Activated naive CD8-positive, alpha-beta T cell treated with anti-CD3 and anti-CD28 coated beads, Interleukin-2, amount 50 U/mL, for 24 hours (primary cell): ENCODE measurements around the gene SERPINA6.
A peak's percentile ranks its signal among the peaks of the same experiment; 100 is the strongest.
"Not testable (repeated sequence)": the region's sequence is repeated elsewhere in the genome, so short reads cannot be mapped to it uniquely, and the experiment has no call there.

Experiments
- ATAC-seq: fragments of 150-1000 bp; cut with Tn5 transposase; one replicate; pipeline ENCODE4 v1.10.0; 2021
- DNase-seq: peaks from one replicate; pipeline ENCODE4 v3.0.0; 2021
- H3K27ac Mint-ChIP-seq: one replicate; pipeline ENCODE4 v1.8.0; 2021; ENCODE audit warnings: mild to moderate bottlenecking, mixed read lengths
- H3K27me3 Mint-ChIP-seq: one replicate; pipeline ENCODE4 v1.8.0; 2021; ENCODE audit warnings: mixed read lengths
- H3K36me3 Mint-ChIP-seq: one replicate; pipeline ENCODE4 v1.8.0; 2021; ENCODE audit warnings: low read depth, mixed read lengths
- H3K4me1 Mint-ChIP-seq: one replicate; pipeline ENCODE4 v1.8.0; 2021; ENCODE audit warnings: mixed read lengths
- H3K4me3 Mint-ChIP-seq: one replicate; pipeline ENCODE4 v1.8.0; 2021; ENCODE audit warnings: mild to moderate bottlenecking, moderate library complexity, mixed read lengths
- H3K9me3 Mint-ChIP-seq: one replicate; pipeline ENCODE4 v1.8.0; 2021; ENCODE audit warnings: mixed read lengths

The SERPINA6 gene, protein sequence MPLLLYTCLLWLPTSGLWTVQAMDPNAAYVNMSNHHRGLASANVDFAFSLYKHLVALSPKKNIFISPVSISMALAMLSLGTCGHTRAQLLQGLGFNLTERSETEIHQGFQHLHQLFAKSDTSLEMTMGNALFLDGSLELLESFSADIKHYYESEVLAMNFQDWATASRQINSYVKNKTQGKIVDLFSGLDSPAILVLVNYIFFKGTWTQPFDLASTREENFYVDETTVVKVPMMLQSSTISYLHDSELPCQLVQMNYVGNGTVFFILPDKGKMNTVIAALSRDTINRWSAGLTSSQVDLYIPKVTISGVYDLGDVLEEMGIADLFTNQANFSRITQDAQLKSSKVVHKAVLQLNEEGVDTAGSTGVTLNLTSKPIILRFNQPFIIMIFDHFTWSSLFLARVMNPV

DNA sequence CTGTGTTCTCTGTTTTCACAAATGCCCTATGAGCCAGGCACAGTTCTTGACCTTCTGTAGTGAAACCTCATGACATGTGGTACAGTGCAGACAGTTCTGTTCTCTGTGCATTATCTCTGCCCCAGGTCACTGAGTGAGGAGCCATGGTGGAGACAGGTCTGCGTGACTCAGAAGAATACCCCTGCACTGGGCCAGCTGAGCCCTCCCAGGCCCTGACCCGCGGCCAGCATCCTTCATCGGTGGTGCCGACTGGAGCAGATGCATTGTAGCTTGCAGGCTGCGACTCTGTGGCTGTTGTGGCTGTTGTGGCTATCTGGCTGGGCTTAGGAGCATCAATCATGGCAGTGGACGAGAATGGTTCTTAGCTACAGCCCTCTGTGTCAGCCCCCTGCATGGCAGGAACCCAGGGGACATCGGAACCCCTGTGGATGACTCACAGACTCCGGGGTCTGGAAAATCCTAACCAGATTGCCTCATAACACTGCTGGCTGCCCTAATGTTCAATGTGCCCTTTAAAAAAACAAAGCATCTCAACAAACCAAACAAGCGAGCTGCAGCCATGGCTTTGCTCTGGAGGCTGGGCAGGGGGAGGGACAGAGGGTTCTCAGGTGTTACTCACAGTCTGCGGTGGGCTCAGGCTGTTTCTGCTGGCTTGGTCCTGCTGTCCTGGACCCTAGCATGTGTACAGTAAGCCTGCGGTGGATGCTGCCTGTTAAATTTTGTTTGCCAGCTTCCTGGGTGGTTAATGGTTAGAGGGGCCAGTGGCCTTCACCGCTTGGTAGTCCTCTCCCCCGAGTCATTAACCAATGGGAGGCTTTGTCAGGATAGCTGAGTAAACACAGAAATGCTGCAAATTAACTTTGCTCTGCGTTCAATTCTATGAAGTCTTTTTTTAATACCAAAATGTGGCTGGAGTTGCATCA lies at the start of gene SERPINA6:
Gene SERPINA6 (minus strand): TSS at position 689 of the 923 bp plus-strand sequence. CDS start 8,688 bp downstream, outside the sequence.
- no peaks in the 10 kb centered on the region for H3K9me3 Mint-ChIP-seq

DNA sequence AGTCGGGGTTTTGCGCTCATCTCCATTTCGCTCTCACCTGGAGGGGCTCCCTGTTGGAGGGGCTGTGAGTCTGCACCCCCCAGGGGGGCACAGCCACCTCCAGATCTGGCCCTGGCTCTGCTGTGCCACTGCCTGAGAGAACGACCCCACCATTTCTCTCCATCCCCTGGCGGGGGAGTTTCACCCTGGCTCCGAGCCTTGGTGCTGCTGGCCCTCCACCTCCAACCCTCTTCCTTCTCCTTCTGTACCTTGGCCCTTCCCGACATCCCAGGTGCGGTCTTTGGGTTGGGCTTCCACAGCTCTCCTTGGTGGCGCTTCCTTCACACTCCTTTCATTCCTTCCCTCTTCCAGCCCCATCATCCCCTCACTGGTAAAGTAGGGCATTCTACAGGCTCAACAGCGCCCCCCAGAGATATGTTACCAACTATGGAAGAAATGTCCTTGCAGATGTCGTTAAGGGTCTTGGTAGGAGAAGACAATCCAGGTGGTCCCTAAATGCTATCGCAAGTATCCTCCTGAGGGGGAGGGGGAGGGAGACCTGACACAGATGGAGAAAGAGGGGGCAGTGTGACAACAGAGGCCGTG lies 49.0 kb upstream of the SERPINA6 start:
- ATAC-seq, result no peak
- Mint-ChIP-seq H3K4me1 (peaks cover 2% of the 10 kb centered on the region), H3K4me3 (no peak overlapping the region), H3K9me3 (no peaks in the 10 kb centered on the region), H3K27me3 (peaks cover 4% of the 10 kb centered on the region), H3K36me3 (no peaks in the 10 kb centered on the region), H3K27ac (no peak overlapping the region)
- no peak for DNase-seq

More for the DNA sequence above, at the start of gene SERPINA6:
- no peaks in the 10 kb centered on the region for H3K4me1 Mint-ChIP-seq
- H3K27me3 Mint-ChIP-seq, result peaks cover 4% of the 10 kb centered on the region
- DNase-seq (no peak), ATAC-seq (peak; percentile 24)
- no peaks in the 10 kb centered on the region for H3K36me3 Mint-ChIP-seq
- H3K27ac Mint-ChIP-seq, result no peak within 1 kb of the TSS
- H3K4me3 Mint-ChIP-seq, result no peak within 1 kb of the TSS

DNA sequence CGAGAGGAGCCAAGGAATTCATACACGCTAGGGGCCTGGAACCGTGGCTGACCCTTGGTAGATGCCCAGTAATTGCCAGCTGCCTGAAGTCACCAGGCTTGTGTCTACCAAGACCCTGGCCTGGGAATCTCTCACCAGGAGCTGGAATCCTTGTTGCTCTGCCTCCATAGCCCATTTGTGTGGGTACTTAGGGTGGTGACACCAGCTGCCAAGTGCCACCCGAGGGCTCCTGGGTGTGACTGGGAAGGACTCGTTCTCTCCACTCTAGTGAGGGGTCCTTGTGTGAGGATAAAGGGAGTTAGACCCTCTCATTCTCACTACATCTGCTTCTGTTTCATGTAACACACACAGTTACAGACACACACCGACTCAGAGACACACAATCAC lies 47.4 kb upstream of the SERPINA6 start:
- no peaks in the 10 kb centered on the region for H3K36me3 Mint-ChIP-seq
- peaks cover 2% of the 10 kb centered on the region for H3K4me1 Mint-ChIP-seq
- ATAC-seq (no peak), DNase-seq (no peak)
- peaks cover 4% of the 10 kb centered on the region for H3K27me3 Mint-ChIP-seq
- no peak overlapping the region for H3K27ac Mint-ChIP-seq
- no peak overlapping the region for H3K4me3 Mint-ChIP-seq
- H3K9me3 Mint-ChIP-seq, result no peaks in the 10 kb centered on the region

DNA sequence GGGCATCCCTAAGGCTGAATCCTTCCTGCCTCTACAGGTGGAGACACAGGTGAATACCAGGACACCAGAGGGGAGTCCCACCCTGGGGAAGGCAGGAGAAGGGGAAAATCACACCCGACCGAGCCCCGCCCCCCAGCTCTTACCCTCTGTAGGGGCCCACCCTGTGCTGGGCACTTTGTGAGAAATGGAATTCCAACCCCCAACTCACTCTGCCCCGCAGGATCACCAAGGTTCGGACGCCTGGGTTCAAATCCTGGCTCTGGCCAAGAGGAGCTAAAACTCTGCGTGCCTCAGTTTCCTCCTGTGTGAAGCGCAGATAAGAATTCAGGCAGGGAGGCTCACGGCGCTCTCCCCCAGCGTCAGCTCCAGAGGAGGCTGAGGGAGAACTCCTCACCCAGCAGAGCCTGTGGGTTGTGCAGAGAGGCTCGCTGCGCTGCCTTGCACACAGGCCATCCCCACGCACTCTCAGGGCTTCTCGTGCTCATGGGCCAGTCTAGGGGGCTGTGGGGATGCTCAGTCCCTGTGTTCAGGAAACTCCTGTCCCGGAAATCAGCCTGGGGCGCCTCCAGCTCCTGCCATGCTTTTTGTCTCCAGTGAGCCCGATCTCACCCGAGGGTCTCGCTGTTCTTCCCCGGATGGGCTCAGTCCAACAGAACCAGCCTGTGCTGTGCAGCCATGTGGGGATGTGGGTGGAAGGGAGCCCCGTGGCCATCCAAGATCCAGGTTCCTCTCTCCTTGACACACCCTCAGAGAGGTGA lies 46.8 kb upstream of the SERPINA6 start:
- H3K4me1 Mint-ChIP-seq, H3K4me3 Mint-ChIP-seq, DNase-seq, H3K36me3 Mint-ChIP-seq, H3K27ac Mint-ChIP-seq, H3K27me3 Mint-ChIP-seq, ATAC-seq, H3K9me3 Mint-ChIP-seq: not testable (repeated sequence)

DNA sequence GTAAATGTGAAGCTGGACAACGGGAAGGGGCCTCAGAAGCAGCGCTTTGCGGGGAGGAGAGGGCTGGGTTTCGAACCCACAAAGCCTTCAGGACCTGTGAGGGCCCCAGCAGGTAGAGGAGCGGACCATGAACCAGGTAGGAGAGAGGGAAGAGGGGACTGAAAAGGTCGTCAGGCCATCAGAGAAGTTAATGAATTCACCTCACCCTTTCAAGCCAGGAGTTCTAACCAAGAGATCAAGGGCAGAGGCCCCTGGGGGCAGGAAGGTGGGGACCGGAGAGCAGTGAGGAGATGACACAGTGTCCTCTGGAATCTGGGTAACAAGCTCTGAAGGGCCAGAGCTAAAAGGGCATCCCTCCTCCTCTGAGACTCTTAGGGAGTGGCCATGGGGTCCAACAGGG lies 45.8 kb upstream of the SERPINA6 start:
- Mint-ChIP-seq H3K27me3 (peaks cover 4% of the 10 kb centered on the region), H3K36me3 (no peaks in the 10 kb centered on the region), H3K4me1 (peaks cover 2% of the 10 kb centered on the region), H3K27ac (no peak overlapping the region), H3K9me3 (no peaks in the 10 kb centered on the region), H3K4me3 (no peak overlapping the region)
- no peak for ATAC-seq
- no peak for DNase-seq

DNA sequence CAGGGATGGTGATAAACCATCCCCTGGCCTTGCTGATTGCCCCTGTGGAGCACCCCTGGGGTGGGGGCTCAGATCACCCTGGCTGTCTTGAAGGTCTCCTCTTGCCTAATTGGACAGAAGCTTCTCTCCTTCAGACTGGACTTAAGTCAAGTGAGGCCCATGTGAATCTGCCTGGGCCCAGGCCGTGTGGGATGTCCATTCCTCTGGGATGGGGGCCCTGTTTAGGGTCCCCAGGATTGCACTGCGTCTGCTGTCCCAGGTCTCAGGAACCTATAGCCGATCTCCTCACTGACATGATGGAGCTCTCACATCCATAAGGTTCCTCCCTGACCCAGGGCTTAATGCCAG lies 45.1 kb upstream of the SERPINA6 start:
- Mint-ChIP-seq H3K4me3 (no peak overlapping the region), H3K27ac (no peak overlapping the region), H3K27me3 (peaks cover 4% of the 10 kb centered on the region), H3K36me3 (no peaks in the 10 kb centered on the region), H3K4me1 (peaks cover 2% of the 10 kb centered on the region), H3K9me3 (no peaks in the 10 kb centered on the region)
- DNase-seq (no peak), ATAC-seq (no peak)

DNA sequence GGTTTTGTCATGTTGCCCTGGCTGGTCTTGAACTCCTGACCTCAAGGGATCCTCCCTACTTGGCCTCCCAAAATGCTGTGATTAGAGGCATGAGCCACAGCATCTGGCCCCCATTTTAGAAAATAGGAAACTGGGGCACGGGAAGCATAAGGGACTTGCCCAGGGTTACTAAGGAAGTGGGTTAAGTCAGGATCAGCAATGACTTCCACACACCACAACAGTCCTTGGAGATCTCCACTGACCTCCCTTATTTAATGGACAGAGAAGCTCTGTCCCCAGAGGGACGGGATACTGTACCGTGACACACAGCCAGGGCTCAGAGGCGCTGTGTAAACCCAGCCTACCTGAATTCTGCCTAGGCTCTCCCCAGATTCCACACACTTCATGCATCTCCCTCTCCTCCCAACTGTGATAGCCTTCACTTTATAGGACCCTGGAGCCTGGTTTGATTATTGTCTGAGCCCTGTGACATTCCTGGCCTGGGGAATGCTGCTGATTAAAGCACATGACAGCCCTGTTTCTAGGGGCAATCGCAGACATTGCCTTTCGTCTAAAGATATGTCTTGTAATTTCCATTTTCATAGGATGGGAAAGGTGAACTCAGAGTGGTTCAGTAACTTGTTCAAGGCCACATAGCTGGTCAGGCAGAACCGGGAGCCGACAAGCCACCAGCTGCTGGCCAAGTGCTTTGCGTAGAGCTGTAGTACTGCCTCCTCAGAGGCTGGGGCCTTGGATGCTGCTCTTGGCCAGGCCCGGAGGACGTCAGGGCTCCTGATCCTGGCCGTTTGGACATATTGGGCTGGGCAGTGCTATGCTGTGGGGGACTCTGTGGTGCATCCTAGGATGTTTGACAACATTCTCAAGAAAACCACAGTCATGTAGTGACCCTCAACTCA lies 44.5 kb upstream of the SERPINA6 start:
- H3K27me3 Mint-ChIP-seq, result peaks cover 7% of the 10 kb centered on the region
- no peak overlapping the region for H3K4me3 Mint-ChIP-seq
- ATAC-seq, result no peak
- no peaks in the 10 kb centered on the region for H3K9me3 Mint-ChIP-seq
- H3K27ac Mint-ChIP-seq, result no peak overlapping the region
- H3K36me3 Mint-ChIP-seq, result no peaks in the 10 kb centered on the region
- peaks cover 2% of the 10 kb centered on the region for H3K4me1 Mint-ChIP-seq
- DNase-seq, result no peak

DNA sequence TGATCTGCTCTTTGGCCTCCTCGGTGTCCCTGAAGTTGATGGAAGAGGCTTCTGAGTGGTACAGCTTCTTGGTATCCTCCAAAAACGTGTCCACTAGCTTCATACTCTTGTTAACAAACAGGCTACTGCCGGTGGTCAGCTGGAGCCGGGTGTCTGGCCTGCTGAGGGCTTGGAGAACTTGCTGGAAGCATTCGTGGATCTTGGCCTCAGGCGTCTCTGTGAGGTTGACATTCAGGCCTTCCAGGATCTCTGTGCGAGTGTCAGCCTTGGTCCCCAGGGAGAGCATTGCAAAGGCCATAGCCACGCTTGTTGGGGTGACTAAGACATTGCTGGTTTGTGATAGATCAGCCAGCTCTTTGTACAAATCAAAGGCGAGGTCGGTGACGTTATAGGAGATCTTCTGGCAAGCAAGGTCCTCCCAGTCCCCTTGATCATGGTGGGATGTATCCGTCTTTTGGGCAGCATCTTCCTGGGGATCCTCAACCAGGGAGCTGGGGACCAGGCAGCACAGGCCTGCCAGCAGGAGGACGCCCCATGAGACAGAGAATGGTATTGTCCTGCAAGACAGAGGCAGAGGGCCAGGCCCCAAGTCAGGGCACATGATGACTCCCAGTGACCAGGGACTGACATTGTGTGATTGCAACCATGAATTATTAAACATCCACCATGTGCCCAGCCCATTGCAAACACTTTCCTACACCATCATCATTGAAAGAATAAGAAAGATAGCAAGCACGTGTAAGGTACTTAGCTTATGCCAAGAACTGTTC lies 43.2 kb upstream of the SERPINA6 start, which contains the start of gene SERPINA2:
Gene SERPINA2 (minus strand): TSS at position 553 of the 770 bp plus-strand sequence.
- ATAC-seq (no peak), DNase-seq (no peak)
- Mint-ChIP-seq H3K36me3 (no peaks in the 10 kb centered on the region), H3K4me1 (peaks cover 2% of the 10 kb centered on the region), H3K27me3 (peaks cover 3% of the 10 kb centered on the region), H3K27ac (no peak within 1 kb of the TSS), H3K9me3 (no peaks in the 10 kb centered on the region), H3K4me3 (no peak within 1 kb of the TSS)

DNA sequence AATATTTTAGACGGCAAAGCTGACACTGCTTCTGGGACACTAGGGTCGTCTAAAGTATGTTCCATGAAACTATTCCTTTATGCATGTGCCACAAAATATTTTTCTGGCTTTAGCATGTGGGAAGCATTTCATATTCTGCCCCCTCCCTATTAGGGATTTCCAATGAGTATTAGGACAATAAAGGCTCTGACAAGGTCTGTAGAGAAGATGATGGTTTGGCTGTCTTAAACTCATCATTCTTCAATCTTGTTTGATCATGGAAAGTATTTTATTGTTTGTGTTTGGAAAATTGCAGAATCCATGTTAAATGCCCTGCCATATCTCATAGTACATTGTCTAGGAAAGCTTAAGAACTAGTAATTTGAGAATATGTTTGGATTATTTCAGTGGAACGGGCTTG lies 42.5 kb upstream of the SERPINA6 start:
- no peak overlapping the region for H3K4me3 Mint-ChIP-seq
- ATAC-seq, result no peak
- no peak for DNase-seq
- H3K9me3 Mint-ChIP-seq, result no peaks in the 10 kb centered on the region
- H3K36me3 Mint-ChIP-seq, result no peaks in the 10 kb centered on the region
- H3K27me3 Mint-ChIP-seq, result peaks cover 6% of the 10 kb centered on the region
- peaks cover 2% of the 10 kb centered on the region for H3K4me1 Mint-ChIP-seq
- no peak overlapping the region for H3K27ac Mint-ChIP-seq

DNA sequence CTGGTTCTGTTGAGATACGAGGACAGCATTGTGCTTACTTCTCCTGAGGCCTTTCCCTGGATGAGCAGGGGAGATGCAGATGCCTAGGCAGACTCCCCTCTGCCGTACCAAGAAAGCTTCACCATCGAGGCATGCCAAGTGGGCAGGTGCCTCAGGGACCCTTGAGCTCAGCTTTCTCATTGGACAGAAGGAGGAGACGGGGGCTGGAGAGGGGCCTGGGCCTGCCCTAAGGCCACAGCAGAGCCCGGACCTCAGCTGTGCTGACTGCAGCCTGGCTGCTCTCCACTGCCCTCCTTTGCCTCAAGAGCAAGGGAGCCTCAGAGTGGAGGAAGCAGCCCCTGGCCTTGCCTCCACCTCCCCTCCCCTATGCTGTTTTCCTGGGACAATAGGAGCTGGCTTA lies 41.8 kb upstream of the SERPINA6 start:
- Mint-ChIP-seq H3K4me1 (peaks cover 2% of the 10 kb centered on the region), H3K9me3 (no peaks in the 10 kb centered on the region), H3K4me3 (no peak overlapping the region), H3K27me3 (peaks cover 10% of the 10 kb centered on the region), H3K27ac (no peak overlapping the region), H3K36me3 (no peaks in the 10 kb centered on the region)
- DNase-seq, result no peak
- ATAC-seq, result no peak

DNA sequence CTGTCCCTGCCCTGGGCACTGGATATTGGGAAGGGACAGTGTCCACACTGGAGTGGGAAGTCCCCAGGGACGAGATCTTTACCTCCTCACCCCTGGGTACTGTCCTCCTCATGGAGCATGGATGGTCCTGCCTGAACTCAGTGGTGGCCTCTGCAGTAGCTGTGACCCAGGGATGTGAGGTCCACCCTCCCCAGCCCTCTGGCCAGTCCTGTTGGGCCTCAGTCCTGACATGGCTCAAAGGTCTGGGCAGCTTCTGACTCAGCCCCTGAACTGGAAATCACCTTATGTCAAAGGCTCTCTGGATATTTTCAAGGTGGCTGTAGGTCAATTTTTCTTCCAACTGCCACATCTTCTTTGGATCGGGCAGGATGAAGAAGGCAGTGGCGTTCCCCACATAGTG lies 40.9 kb upstream of the SERPINA6 start:
- peaks cover 14% of the 10 kb centered on the region for H3K27me3 Mint-ChIP-seq
- no peaks in the 10 kb centered on the region for H3K9me3 Mint-ChIP-seq

DNA sequence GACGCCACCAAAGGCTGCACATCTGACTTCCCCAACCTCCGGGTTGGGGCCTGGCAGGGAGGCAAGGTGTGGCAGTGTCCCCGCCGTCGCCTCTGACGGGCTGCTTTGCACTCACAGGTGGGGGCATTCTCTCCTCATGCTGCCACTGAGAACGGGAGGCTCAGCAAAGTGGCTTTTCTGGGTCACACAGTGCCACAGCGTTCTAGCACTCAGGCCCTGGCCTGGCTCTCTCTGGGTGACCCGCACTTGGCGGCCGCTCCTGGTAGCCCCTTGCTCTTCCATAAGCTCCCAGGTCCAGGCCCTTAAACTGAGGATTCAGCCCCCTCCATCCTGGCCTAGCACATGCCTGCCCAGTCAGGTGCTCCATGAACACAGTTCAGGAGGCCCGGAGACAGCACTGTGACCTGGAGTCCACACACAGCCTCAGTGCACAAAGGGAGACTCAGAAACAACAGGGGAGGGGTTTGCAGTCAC lies 40.1 kb upstream of the SERPINA6 start:
- Mint-ChIP-seq H3K4me1 (no peaks in the 10 kb centered on the region), H3K4me3 (no peak overlapping the region), H3K27ac (no peak overlapping the region), H3K36me3 (no peaks in the 10 kb centered on the region), H3K27me3 (peaks cover 18% of the 10 kb centered on the region), H3K9me3 (no peaks in the 10 kb centered on the region)
- ATAC-seq, result no peak
- DNase-seq, result no peak

More for the DNA sequence above, 40.9 kb upstream of the SERPINA6 start:
- Mint-ChIP-seq H3K4me3 (no peak overlapping the region), H3K27ac (no peak overlapping the region), H3K36me3 (no peaks in the 10 kb centered on the region), H3K4me1 (peaks cover 2% of the 10 kb centered on the region)
- no peak for DNase-seq
- ATAC-seq, result no peak
